Stimulated activated CD8-positive, alpha-beta memory T cell treated with anti-CD3 and anti-CD28 coated beads, Interleukin-2, amount 100 ng/mL, for 1 hour (primary cell): Measurements from ENCODE around the gene SUPT5H.

Experiments
- DNase-seq, 2 donors: peaks; one replicate each; pipeline ENCODE4 v3.0.0-alpha.2; 2020; ENCODE audit warnings: low read depth in 2 of 2

Gene SUPT5H

GRCh38 chr19:39520541-39521484 is 75.4 kb downstream of the SUPT5H start:
- no peak for DNase-seq

GRCh38 chr19:39524495-39524894 is 79.1 kb downstream of the SUPT5H start:
- no peak for DNase-seq

DNA sequence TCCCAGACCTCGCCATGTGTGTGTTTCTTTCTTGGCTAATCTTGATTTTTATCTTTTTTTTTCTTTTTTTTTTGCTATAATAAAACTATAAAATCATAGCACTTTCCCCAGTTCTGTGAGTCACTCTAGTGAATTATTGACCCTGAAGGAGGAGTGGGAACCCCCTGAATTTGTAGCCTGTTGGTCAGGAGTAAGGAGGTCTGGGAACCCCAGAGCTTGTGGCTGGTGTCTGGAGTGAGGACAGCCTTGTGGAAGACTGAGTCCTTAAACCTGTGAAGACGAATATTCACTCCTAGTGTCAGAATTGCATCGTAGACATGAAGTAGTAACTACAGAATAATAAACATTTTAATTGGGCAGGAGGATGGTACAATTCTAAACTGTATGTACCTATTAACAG is 79.8 kb downstream of the SUPT5H start:
- DNase-seq: no peak
